ENCODE results near the gene FAM209B.
"Not testable (repeated sequence)": the region's sequence is repeated elsewhere in the genome, so short reads cannot be mapped to it uniquely, and the experiment has no call there.

FAM209B gene

GRCh38 chr20:56518721-56519398 is 14.2 kb upstream of the FAM209B start:
- DNase-seq (ENCODE audit: low read depth, low spot score) = no peak
- H3K9me3 ChIP-seq (ENCODE audit: insufficient read depth, low read length) = peaks cover 44% of the 10 kb centered on the region
- no peaks in the 10 kb centered on the region for H3K27me3 ChIP-seq (ENCODE audit: insufficient read depth, insufficient read length)
- H3K9ac ChIP-seq (ENCODE audit: insufficient read length, low read depth) = no peak overlapping the region
- peaks cover 1% of the 10 kb centered on the region for H3K4me1 ChIP-seq (ENCODE audit: insufficient read depth, insufficient read length)
- TF ChIP-seq YY1 (IDR thresholded peaks at IDR 0.05; ENCODE audit: insufficient read depth, insufficient read length) = no peak
- TF ChIP-seq ZNF274 (IDR thresholded peaks at IDR 0.05; ENCODE audit: low read depth, low read length) = no peak
- no peak for TF ChIP-seq SUZ12 (IDR thresholded peaks at IDR 0.05; ENCODE audit: extremely low read depth, insufficient read depth, insufficient read length)
- peaks cover 56% of the 10 kb centered on the region for H3K36me3 ChIP-seq (ENCODE audit: insufficient read depth, insufficient read length, low read length)
- H3K4me3 ChIP-seq (ENCODE audit: insufficient read length, low read depth) = no peak overlapping the region

- Histone ChIP-seq H3K36me3 (ENCODE audit: insufficient read depth, insufficient read length, low read length) (peaks cover 50% of the 10 kb centered on the region), H3K9ac (ENCODE audit: insufficient read length, low read depth) (no peak overlapping the region), H3K9me3 (ENCODE audit: insufficient read depth, low read length) (peaks cover 44% of the 10 kb centered on the region), H3K4me1 (ENCODE audit: insufficient read depth, insufficient read length) (no peaks in the 10 kb centered on the region), H3K27me3 (ENCODE audit: insufficient read depth, insufficient read length) (no peaks in the 10 kb centered on the region), H3K4me3 (ENCODE audit: insufficient read length, low read depth) (no peak overlapping the region)
- DNase-seq (ENCODE audit: low read depth, low spot score) = no peak
- TF ChIP-seq SUZ12 (IDR thresholded peaks at IDR 0.05; ENCODE audit: extremely low read depth, insufficient read depth, insufficient read length) (no peak), ZNF274 (IDR thresholded peaks at IDR 0.05; ENCODE audit: low read depth, low read length) (no peak)
These were observed 13.5 kb upstream of the FAM209B start for GRCh38 chr20:56519551-56519950.

- H3K9me3 ChIP-seq (ENCODE audit: insufficient read depth, low read length) = peaks cover 44% of the 10 kb centered on the region
- H3K36me3 ChIP-seq (ENCODE audit: insufficient read depth, insufficient read length, low read length) = peaks cover 47% of the 10 kb centered on the region
- H3K4me1 ChIP-seq (ENCODE audit: insufficient read depth, insufficient read length) = no peaks in the 10 kb centered on the region
- TF ChIP-seq SUZ12 (IDR thresholded peaks at IDR 0.05; ENCODE audit: extremely low read depth, insufficient read depth, insufficient read length) (no peak), ZNF274 (IDR thresholded peaks at IDR 0.05; ENCODE audit: low read depth, low read length) (no peak), YY1 (IDR thresholded peaks at IDR 0.05; ENCODE audit: insufficient read depth, insufficient read length) (no peak)
- no peak for DNase-seq (ENCODE audit: low read depth, low spot score)
- H3K4me3 ChIP-seq (ENCODE audit: insufficient read length, low read depth) = no peak overlapping the region
- H3K9ac ChIP-seq (ENCODE audit: insufficient read length, low read depth) = no peak overlapping the region
- H3K27me3 ChIP-seq (ENCODE audit: insufficient read depth, insufficient read length) = no peaks in the 10 kb centered on the region
These were observed 12.9 kb upstream of the FAM209B start for GRCh38 chr20:56520180-56520579.

- DNase-seq (ENCODE audit: low read depth, low spot score) = peak; percentile 6
- peaks cover 44% of the 10 kb centered on the region for H3K9me3 ChIP-seq (ENCODE audit: insufficient read depth, low read length)
- H3K27me3 ChIP-seq (ENCODE audit: insufficient read depth, insufficient read length); H3K4me3 ChIP-seq (ENCODE audit: insufficient read length, low read depth); H3K4me1 ChIP-seq (ENCODE audit: insufficient read depth, insufficient read length); H3K9ac ChIP-seq (ENCODE audit: insufficient read length, low read depth): not testable (repeated sequence)
- H3K36me3 ChIP-seq (ENCODE audit: insufficient read depth, insufficient read length, low read length) = peaks cover 42% of the 10 kb centered on the region
These were observed 12.2 kb upstream of the FAM209B start for GRCh38 chr20:56520746-56521354.

GRCh38 chr20:56522311-56522710 is 10.7 kb upstream of the FAM209B start:
- Histone ChIP-seq H3K9me3 (ENCODE audit: insufficient read depth, low read length) (peaks cover 44% of the 10 kb centered on the region), H3K27me3 (ENCODE audit: insufficient read depth, insufficient read length) (no peaks in the 10 kb centered on the region), H3K4me3 (ENCODE audit: insufficient read length, low read depth) (no peak overlapping the region), H3K9ac (ENCODE audit: insufficient read length, low read depth) (no peak overlapping the region), H3K4me1 (ENCODE audit: insufficient read depth, insufficient read length) (no peaks in the 10 kb centered on the region), H3K36me3 (ENCODE audit: insufficient read depth, insufficient read length, low read length) (peaks cover 30% of the 10 kb centered on the region)
- DNase-seq (ENCODE audit: low read depth, low spot score) = no peak
- no peak for TF ChIP-seq ZNF274 (IDR thresholded peaks at IDR 0.05; ENCODE audit: low read depth, low read length)
- no peak for TF ChIP-seq YY1 (IDR thresholded peaks at IDR 0.05; ENCODE audit: insufficient read depth, insufficient read length)
- TF ChIP-seq SUZ12 (IDR thresholded peaks at IDR 0.05; ENCODE audit: extremely low read depth, insufficient read depth, insufficient read length) = no peak

- not testable (repeated sequence) for H3K36me3 ChIP-seq (ENCODE audit: insufficient read depth, insufficient read length, low read length); H3K27me3 ChIP-seq (ENCODE audit: insufficient read depth, insufficient read length); DNase-seq (ENCODE audit: low read depth, low spot score); H3K9ac ChIP-seq (ENCODE audit: insufficient read length, low read depth); H3K4me1 ChIP-seq (ENCODE audit: insufficient read depth, insufficient read length); H3K4me3 ChIP-seq (ENCODE audit: insufficient read length, low read depth)
- peaks cover 30% of the 10 kb centered on the region for H3K9me3 ChIP-seq (ENCODE audit: insufficient read depth, low read length)
These were observed 8.6 kb upstream of the FAM209B start, which contains the start of gene FAM209A for GRCh38 chr20:56524444-56524843. Gene FAM209A (plus strand): TSS chr20:56524744. CDS start chr20:56524809, 65 bp downstream.

GRCh38 chr20:56527521-56527920 is 5.5 kb upstream of the FAM209B start:
- Histone ChIP-seq H3K4me1 (ENCODE audit: insufficient read depth, insufficient read length) (no peaks in the 10 kb centered on the region), H3K4me3 (ENCODE audit: insufficient read length, low read depth) (no peak overlapping the region), H3K9me3 (ENCODE audit: insufficient read depth, low read length) (no peaks in the 10 kb centered on the region), H3K36me3 (ENCODE audit: insufficient read depth, insufficient read length, low read length) (no peaks in the 10 kb centered on the region), H3K27me3 (ENCODE audit: insufficient read depth, insufficient read length) (no peaks in the 10 kb centered on the region), H3K9ac (ENCODE audit: insufficient read length, low read depth) (no peak overlapping the region)
- TF ChIP-seq YY1 (IDR thresholded peaks at IDR 0.05; ENCODE audit: insufficient read depth, insufficient read length) = no peak
- TF ChIP-seq SUZ12 (IDR thresholded peaks at IDR 0.05; ENCODE audit: extremely low read depth, insufficient read depth, insufficient read length) = no peak
- DNase-seq (ENCODE audit: low read depth, low spot score) = no peak
